ENCODE data around the gene SGPP2.

SGPP2 gene

GRCh38 chr2:222468346-222468745, 44.0 kb downstream of the SGPP2 start:
- H3K4me1 Mint-ChIP-seq = no peaks in the 10 kb centered on the region
- H3K9me3 Mint-ChIP-seq = peaks cover 2% of the 10 kb centered on the region
- ATAC-seq (ENCODE audit: low read depth) (no peak), DNase-seq (ENCODE audit: low spot score in 2 of 2) (no peak)
- no peaks in the 10 kb centered on the region for H3K27me3 Mint-ChIP-seq
- H3K4me3 Mint-ChIP-seq = no peak overlapping the region
- H3K27ac Mint-ChIP-seq = no peak overlapping the region
- peaks cover 8% of the 10 kb centered on the region for H3K36me3 Mint-ChIP-seq

DNA sequence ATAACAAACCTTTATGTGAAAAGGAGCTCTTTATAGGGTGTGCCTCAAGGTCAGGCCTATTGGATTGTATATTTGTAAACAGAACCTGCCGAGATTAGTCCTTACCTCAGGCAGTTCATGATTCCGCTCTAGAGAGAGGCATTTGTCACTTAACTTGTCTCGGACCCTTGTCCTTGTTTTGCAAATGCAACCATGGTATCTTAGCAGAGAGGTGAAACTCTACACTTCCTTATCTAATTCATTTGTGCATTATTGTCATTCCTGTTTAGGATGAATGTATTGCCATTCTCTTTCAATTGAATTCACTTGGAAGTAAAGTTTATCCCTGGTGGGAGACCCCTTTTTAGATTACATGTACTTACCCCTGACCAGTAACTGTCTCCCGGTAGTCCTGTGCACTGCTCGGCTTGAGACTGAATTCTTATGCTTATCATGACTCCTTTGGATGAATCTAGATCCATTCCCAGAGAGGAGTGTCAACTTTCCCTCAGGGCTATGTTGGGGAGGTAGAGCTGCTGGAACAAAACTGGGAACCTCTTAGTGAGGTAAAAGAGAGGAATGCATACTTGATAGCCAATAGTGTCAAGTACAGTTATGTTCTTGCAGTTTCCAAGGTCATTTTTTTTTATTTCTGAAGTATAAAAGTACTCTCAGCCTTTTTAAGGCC, 46.6 kb downstream of the SGPP2 start:
- Mint-ChIP-seq H3K4me1 (no peaks in the 10 kb centered on the region), H3K36me3 (peaks cover 6% of the 10 kb centered on the region), H3K4me3 (no peak overlapping the region), H3K9me3 (peaks cover 2% of the 10 kb centered on the region), H3K27ac (no peak overlapping the region), H3K27me3 (no peaks in the 10 kb centered on the region)
- ATAC-seq (ENCODE audit: low read depth) (no peak), DNase-seq (ENCODE audit: low spot score in 2 of 2) (no peak)

GRCh38 chr2:222477962-222478608, 53.7 kb downstream of the SGPP2 start:
- Mint-ChIP-seq H3K4me3 (no peak overlapping the region), H3K4me1 (no peaks in the 10 kb centered on the region), H3K36me3 (no peaks in the 10 kb centered on the region), H3K27me3 (no peaks in the 10 kb centered on the region), H3K9me3 (no peaks in the 10 kb centered on the region), H3K27ac (no peak overlapping the region)
- DNase-seq (ENCODE audit: low spot score in 2 of 2) (no peak), ATAC-seq (ENCODE audit: low read depth) (no peak)

DNA sequence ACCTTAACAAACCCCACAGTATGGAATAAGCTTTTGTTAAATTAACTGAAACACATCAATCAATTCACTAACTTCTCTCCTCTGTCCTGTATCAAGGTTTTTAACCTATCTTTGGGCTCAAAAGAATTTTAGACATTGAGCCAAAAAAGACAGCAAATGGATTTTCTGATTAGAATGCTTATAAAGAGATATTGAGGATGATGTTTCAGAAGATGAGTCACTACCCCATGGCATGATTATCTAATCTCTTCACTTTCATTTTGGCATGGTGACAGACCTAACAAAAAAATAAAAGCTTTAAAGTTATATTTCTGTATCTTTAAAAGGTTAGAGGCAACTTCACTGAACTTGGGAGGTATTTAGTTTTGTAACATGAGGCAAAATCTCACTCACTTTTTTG, 55.5 kb downstream of the SGPP2 start:
- no peak overlapping the region for H3K4me3 Mint-ChIP-seq
- no peaks in the 10 kb centered on the region for H3K4me1 Mint-ChIP-seq
- H3K27ac Mint-ChIP-seq = no peak overlapping the region
- H3K27me3 Mint-ChIP-seq = no peaks in the 10 kb centered on the region
- DNase-seq (ENCODE audit: low spot score in 2 of 2) (no peak), ATAC-seq (ENCODE audit: low read depth) (no peak)
- H3K9me3 Mint-ChIP-seq = no peaks in the 10 kb centered on the region
- no peaks in the 10 kb centered on the region for H3K36me3 Mint-ChIP-seq

DNA sequence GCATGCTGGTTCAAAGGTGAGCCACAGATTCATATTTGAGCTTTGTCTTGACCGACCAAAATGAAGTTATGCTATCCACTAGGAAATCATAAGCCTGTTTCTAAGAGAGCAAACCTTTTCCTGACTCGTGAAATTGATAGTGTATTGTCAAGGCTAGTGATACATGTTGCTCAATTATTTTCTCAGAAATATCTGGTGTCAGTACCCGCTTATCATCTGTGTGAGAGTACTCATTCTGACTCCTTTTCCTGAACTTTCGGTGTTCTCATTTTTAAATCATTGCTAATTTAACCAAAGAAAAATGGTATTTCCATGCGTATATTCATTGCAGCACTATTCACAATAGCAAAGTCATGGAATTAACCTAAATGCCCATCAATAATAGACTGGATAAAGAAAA, 56.2 kb downstream of the SGPP2 start:
- H3K36me3 Mint-ChIP-seq = no peaks in the 10 kb centered on the region
- DNase-seq (ENCODE audit: low spot score in 2 of 2) (no peak), ATAC-seq (ENCODE audit: low read depth) (no peak)
- no peak overlapping the region for H3K4me3 Mint-ChIP-seq
- no peak overlapping the region for H3K27ac Mint-ChIP-seq
- H3K4me1 Mint-ChIP-seq = no peaks in the 10 kb centered on the region
- no peaks in the 10 kb centered on the region for H3K27me3 Mint-ChIP-seq
- no peaks in the 10 kb centered on the region for H3K9me3 Mint-ChIP-seq

DNA sequence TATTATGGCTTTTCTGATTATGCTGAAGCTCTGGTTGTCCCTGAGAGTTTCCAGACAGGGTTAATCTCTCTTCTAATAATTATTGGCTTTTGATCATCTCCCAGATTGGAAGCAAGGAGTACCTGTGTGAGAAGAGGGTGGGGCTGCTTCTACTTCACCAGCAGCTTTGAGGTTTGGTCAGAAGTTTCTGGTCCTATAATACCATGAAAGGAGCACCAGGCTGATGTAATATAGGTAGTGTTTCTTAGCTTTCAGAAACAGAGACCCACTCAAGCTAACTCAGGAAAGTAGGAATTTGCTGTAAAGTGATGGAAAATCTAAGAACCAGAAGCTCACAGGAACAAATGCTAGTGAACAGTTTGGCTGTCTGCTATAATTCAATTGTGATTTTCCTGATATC, 57.6 kb downstream of the SGPP2 start:
- Mint-ChIP-seq H3K27ac (no peak overlapping the region), H3K36me3 (no peaks in the 10 kb centered on the region), H3K27me3 (no peaks in the 10 kb centered on the region), H3K9me3 (no peaks in the 10 kb centered on the region), H3K4me3 (no peak overlapping the region), H3K4me1 (no peaks in the 10 kb centered on the region)
- DNase-seq (ENCODE audit: low spot score in 2 of 2) = no peak
- ATAC-seq (ENCODE audit: low read depth) = no peak

DNA sequence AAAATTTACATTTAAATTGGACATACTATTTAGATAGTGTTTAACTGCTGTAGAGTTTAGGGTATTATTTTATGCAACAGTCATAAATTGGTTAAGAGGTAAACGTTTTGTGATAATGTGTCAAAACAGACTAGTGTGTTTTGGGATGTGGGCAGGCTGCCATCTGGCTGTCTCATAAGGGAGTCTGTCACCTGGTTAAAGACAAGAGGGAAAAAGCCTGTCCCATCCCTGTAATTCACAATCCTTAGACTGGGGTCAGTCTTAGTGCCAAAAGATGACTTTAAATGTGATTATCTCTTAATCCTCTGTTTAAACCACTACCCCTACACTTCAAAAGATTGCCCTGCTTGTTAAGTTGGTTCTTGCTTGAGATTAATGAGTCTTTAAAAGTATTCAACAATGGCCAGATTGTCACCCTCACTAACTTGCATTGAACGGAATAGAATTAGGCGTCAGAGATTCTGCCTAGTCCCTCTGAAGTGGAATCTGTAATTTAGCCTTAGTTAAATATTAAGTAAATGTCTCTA, 59.2 kb downstream of the SGPP2 start:
- Mint-ChIP-seq H3K27me3 (no peaks in the 10 kb centered on the region), H3K9me3 (no peaks in the 10 kb centered on the region), H3K4me1 (no peaks in the 10 kb centered on the region), H3K36me3 (no peaks in the 10 kb centered on the region), H3K27ac (no peak overlapping the region), H3K4me3 (no peak overlapping the region)
- no peak for ATAC-seq (ENCODE audit: low read depth)
- DNase-seq (ENCODE audit: low spot score in 2 of 2) = peak in 1 of 2 donors; percentile 4

GRCh38 chr2:222485367-222486211, 61.2 kb downstream of the SGPP2 start:
- H3K4me3 Mint-ChIP-seq = no peak overlapping the region
- no peaks in the 10 kb centered on the region for H3K9me3 Mint-ChIP-seq
- no peak for DNase-seq (ENCODE audit: low spot score in 2 of 2)
- no peak overlapping the region for H3K27ac Mint-ChIP-seq
- H3K36me3 Mint-ChIP-seq = no peaks in the 10 kb centered on the region
- ATAC-seq (ENCODE audit: low read depth) = no peak
- no peaks in the 10 kb centered on the region for H3K4me1 Mint-ChIP-seq
- H3K27me3 Mint-ChIP-seq = no peaks in the 10 kb centered on the region

DNA sequence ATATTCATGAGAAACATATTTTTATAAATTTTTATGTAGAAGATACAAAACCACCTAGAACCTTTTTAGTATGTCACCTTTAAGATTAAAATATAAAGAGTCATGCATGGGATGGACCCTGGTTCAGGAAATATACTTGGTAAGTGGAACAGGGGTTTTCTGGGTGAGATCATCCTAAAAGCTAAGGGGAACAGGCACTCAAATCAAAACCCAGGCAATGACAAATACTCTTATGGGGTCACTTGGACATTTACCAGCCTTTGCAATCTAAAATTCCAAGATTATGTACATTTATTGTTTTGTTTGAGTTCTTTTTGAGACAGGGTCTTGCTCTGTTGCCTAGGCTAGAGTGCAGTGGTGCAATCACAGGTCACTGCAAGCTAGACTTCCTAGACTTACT, 65.8 kb downstream of the SGPP2 start:
- Mint-ChIP-seq H3K4me1 (no peaks in the 10 kb centered on the region), H3K4me3 (no peak overlapping the region), H3K27me3 (no peaks in the 10 kb centered on the region), H3K9me3 (peaks cover 2% of the 10 kb centered on the region), H3K27ac (no peak overlapping the region), H3K36me3 (peaks cover 16% of the 10 kb centered on the region)
- ATAC-seq (ENCODE audit: low read depth) (no peak), DNase-seq (ENCODE audit: low spot score in 2 of 2) (no peak)

- H3K4me1 Mint-ChIP-seq = no peaks in the 10 kb centered on the region
- ATAC-seq (ENCODE audit: low read depth) = no peak
- peaks cover 16% of the 10 kb centered on the region for H3K36me3 Mint-ChIP-seq
- H3K27ac Mint-ChIP-seq = no peak overlapping the region
- no peak overlapping the region for H3K4me3 Mint-ChIP-seq
- no peaks in the 10 kb centered on the region for H3K27me3 Mint-ChIP-seq
- no peak for DNase-seq (ENCODE audit: low spot score in 2 of 2)
- peaks cover 2% of the 10 kb centered on the region for H3K9me3 Mint-ChIP-seq
These were observed 68.3 kb downstream of the SGPP2 start for GRCh38 chr2:222492683-222493082.

DNA sequence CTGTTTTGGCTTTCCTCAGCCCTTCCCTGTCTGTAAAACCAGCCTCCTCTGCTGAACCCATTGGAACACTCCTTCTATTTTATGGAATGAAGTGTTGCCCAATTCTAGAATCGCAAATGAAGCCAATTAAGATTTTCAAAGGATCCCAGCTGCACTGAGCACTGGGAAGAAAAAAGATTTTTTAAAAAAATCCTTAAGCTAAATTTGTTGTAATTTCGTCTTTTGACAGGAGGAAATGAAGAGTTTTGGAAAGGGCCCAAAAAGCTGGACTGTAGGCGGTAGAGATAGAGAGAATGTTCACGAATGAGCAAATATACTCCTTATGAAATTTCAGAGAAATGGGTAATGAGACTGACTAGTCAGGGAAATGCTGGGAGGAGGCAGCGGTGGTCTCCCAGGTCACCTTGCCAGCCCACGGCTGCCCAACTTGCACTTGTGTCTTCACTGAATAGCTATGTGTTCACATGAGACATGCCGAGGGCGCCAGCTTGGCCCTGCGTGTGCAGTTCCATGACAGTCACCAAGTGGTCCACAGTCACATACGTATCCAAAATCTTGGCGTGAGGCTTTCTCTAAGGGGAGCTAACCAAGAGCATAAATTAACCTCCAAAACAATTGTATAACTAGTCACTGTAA, 69.9 kb downstream of the SGPP2 start:
- ATAC-seq (ENCODE audit: low read depth) (no peak), DNase-seq (ENCODE audit: low spot score in 2 of 2) (no peak)
- Mint-ChIP-seq H3K27ac (no peak overlapping the region), H3K27me3 (no peaks in the 10 kb centered on the region), H3K9me3 (peaks cover 2% of the 10 kb centered on the region), H3K4me3 (no peak overlapping the region), H3K36me3 (peaks cover 16% of the 10 kb centered on the region), H3K4me1 (no peaks in the 10 kb centered on the region)

- no peak for DNase-seq (ENCODE audit: low spot score in 2 of 2)
- Mint-ChIP-seq H3K27ac (no peak overlapping the region), H3K4me1 (no peaks in the 10 kb centered on the region), H3K4me3 (no peak overlapping the region), H3K9me3 (peaks cover 2% of the 10 kb centered on the region), H3K27me3 (no peaks in the 10 kb centered on the region), H3K36me3 (peaks cover 19% of the 10 kb centered on the region)
- ATAC-seq (ENCODE audit: low read depth) = no peak
These were observed 71.0 kb downstream of the SGPP2 start for GRCh38 chr2:222495388-222495787.

GRCh38 chr2:222499226-222499625, 74.9 kb downstream of the SGPP2 start:
- Mint-ChIP-seq H3K9me3 (no peaks in the 10 kb centered on the region), H3K27me3 (no peaks in the 10 kb centered on the region), H3K4me1 (peaks cover 3% of the 10 kb centered on the region), H3K27ac (no peak overlapping the region), H3K36me3 (peaks cover 8% of the 10 kb centered on the region), H3K4me3 (no peak overlapping the region)
- no peak for ATAC-seq (ENCODE audit: low read depth)
- DNase-seq (ENCODE audit: low spot score in 2 of 2) = no peak

DNA sequence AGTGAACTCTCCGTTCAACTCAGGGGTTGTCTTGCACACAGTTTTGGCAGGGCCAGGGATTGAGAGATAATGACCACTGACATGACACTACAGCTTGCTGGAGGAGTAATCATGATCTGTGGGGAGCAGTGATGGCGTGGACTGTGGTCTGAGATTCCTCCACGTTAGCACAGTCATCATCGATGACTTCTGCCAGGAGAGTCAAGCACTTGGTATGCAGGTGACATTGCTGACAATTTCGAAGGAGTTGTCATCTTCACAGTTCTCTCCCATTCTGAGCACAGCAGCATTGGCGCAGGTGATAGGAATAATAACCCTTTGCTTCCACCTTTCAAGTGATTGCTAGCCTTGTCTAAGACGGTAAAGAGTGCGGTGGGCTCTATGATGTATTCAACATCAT, 79.8 kb downstream of the SGPP2 start:
- peaks cover 11% of the 10 kb centered on the region for H3K4me1 Mint-ChIP-seq
- no peak for ATAC-seq (ENCODE audit: low read depth)
- H3K9me3 Mint-ChIP-seq = peaks cover 3% of the 10 kb centered on the region
- peak overlapping the region; percentile 55 for H3K27ac Mint-ChIP-seq
- H3K27me3 Mint-ChIP-seq = no peaks in the 10 kb centered on the region
- DNase-seq (ENCODE audit: low spot score in 2 of 2) = no peak
- peak overlapping the region; percentile 41 for H3K4me3 Mint-ChIP-seq
- peaks cover 12% of the 10 kb centered on the region for H3K36me3 Mint-ChIP-seq

All from memory B cell (primary cell).